A549 (cell line): ENCODE measurements around the gene PSMB7.

ENCODE experiments used
- CTCF ChIP-seq: fragments of >200 bp; sonication (Bioruptor Twin); formaldehyde crosslinking; IDR thresholded peaks from 3 replicates; pipeline ENCODE4 v1.5.1; 2016
- POLR2AphosphoS2 ChIP-seq: conservative IDR thresholded peaks from 2 replicates; pipeline ENCODE4 v1.6.1; 2012; ENCODE audit warnings: low read length, improper control_type of control experiment, inconsistent platforms
- ZFP36 ChIP-seq: fragments of 450-650 bp; IDR thresholded peaks from 2 replicates; pipeline ENCODE4 v1.6.1; 2014; ENCODE audit warnings: borderline replicate concordance; ENCODE audit not compliant: partially characterized antibody

DNA sequence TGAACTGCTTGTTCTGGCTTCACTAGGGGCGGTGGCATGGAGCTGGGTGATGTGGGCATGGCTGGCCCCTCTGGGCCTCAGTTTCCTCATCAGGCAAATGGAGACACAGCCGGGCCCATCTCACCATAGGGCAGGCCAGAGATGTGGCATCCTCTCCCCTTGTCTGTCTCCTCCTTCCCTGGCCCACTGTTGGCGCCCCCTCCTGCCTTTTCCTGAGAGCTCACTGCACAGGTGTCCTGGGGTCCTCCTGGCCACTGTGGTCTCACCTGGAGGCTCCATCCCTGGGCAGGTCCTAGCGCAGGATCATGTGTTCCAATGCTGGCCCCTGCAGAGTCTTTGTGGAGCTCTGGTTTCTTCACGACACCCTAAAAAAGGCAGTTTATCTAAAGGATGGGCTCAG lies 104.0 kb downstream of the PSMB7 start:
- no peak for TF ChIP-seq POLR2AphosphoS2
- no peak for TF ChIP-seq ZFP36
- no peak; the same call in 2 of the 3 replicates for TF ChIP-seq CTCF
